Esophagus squamous epithelium (tissue), 4 donors: ENCODE results near the gene MEF2D.

Source experiments
- POLR2A ChIP-seq, 4 donors: fragments of 450-650 bp; IDR thresholded peaks; one replicate each; pipeline ENCODE4 v1.6.1; 2017; ENCODE audit warnings: antibody characterized with exemption in 4 of 4, mild to moderate bottlenecking in 4 of 4, moderate library complexity in 3 of 4
- TF ChIP-seq, protein P1 (sequence below), 6 experiments: fragments of 450-650 bp in 4 of 6; fragments of 200-600 bp in 2 of 6; sonication (generic) in 2 of 6; IDR thresholded peaks; one replicate each; pipeline ENCODE4 v1.5.1; 2016 to 2019; ENCODE audit warnings: antibody characterized with exemption in 6 of 6, mild to moderate bottlenecking in 4 of 6, moderate library complexity in 4 of 6

DNA sequence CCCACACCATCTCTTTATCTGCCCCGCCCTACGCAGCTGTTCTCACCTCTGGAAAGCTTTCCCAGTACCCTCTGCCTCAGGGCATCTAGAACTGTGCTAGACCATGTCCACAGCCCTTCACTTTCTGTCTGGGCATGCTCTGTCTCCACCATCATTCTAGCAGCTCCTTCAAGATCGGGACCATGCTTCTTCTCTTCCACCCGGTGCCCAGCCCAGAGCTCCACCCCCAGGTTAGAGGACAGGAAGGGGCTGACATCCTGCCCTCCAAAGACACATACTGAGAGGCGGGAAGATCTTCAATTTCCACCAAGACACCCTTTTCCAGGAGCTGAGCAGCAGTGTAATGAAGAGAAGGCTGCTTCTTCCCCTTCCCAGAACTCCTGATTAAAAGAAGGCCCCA lies 27.7 kb upstream of the MEF2D start:
- TF ChIP-seq, protein P1, sequence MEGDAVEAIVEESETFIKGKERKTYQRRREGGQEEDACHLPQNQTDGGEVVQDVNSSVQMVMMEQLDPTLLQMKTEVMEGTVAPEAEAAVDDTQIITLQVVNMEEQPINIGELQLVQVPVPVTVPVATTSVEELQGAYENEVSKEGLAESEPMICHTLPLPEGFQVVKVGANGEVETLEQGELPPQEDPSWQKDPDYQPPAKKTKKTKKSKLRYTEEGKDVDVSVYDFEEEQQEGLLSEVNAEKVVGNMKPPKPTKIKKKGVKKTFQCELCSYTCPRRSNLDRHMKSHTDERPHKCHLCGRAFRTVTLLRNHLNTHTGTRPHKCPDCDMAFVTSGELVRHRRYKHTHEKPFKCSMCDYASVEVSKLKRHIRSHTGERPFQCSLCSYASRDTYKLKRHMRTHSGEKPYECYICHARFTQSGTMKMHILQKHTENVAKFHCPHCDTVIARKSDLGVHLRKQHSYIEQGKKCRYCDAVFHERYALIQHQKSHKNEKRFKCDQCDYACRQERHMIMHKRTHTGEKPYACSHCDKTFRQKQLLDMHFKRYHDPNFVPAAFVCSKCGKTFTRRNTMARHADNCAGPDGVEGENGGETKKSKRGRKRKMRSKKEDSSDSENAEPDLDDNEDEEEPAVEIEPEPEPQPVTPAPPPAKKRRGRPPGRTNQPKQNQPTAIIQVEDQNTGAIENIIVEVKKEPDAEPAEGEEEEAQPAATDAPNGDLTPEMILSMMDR (IDR thresholded peaks at IDR 0.05), result no peak
- no peak for TF ChIP-seq POLR2A (IDR thresholded peaks at IDR 0.05)
